Hippocampal formation (tissue), 2 donors: ENCODE data around the gene NXNL1.
"Not testable (repeated sequence)": the region's sequence is repeated elsewhere in the genome, so short reads cannot be mapped to it uniquely, and the experiment has no call there.

Experiments used
- DNase-seq, 2 donors: peaks; one replicate each; lab custom pipeline; 2025; lab: John Stamatoyannopoulos, UW

Gene NXNL1, protein sequence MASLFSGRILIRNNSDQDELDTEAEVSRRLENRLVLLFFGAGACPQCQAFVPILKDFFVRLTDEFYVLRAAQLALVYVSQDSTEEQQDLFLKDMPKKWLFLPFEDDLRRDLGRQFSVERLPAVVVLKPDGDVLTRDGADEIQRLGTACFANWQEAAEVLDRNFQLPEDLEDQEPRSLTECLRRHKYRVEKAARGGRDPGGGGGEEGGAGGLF

DNA sequence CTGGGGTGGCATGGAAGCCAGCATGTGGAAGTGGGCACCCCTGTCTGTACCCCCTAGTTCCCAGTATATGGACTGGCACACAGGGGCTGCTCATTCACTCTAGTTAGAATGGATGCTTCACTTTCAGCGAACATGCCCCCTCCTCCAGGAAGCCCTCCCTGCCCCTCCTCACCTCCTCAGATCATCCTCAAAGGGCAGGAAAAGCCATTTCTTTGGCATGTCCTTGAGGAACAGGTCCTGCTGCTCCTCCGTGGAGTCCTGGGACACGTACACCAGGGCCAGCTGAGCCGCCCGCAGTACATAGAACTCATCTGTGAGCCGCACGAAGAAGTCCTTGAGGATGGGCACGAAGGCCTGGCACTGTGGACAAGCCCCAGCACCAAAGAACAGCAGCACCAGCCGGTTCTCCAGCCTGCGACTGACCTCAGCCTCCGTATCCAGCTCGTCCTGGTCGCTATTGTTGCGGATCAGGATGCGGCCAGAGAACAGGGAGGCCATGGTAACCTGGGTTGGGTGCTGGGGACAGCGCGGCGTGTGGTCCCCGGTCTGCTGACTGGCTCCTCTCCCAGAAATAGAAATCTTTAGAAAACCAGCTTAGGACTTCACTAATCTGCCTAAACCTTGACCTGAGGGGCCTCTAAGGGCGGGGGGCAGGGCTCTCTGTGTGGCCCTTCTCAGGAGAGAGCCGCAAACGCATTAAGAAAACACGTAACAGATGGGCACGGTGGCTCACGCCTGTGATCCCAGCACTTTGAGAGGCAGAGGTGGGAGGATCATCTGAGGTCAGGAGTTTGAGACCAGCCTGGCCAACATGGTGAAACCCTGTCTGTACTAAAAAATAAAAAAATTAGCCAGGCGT, at the start of gene NXNL1:
Gene NXNL1 (minus strand): TSS at position 555 of the 859 bp plus-strand sequence. CDS start 57 bp downstream, at position 498.
- no peak for DNase-seq

DNA sequence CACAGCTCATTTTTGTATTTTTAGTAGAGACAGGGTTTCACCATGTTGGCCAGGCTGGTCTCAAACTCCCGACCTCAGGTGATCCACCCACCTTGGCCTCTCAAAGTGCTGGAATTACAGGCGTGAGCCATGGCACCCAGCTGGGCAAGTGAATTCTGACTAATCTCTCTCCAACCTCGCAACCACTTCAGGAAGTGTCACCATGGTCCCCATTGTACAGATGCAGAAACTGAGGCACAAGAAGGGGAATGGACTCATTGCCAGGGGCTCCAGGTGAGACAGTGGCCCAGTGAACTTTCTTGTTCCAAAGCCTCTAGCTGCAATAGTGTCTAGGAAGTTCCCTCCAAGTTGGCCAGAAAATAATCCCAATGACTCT, 47.8 kb upstream of the NXNL1 start:
- DNase-seq: not testable (repeated sequence)

DNA sequence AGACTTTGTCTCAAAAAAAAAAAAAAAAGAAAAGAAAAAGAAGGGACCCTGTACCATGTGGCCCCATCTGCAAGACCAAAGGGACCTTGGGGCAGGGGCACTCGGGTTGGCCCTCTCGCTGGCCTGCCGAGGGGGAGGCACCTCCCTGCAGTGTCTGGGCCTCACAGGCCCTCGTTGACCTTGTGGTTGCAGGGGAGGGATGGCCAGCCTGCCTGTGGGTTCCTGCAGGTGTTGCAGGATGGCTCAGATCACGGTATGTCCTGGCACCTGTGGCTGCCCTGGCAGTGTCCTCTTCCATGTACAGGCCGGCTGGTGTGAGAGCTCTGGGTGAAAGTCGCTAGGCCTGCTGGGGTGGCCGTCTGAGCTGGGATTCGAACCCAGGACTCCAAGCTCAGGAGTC, 46.0 kb upstream of the NXNL1 start:
- no peak for DNase-seq

DNA sequence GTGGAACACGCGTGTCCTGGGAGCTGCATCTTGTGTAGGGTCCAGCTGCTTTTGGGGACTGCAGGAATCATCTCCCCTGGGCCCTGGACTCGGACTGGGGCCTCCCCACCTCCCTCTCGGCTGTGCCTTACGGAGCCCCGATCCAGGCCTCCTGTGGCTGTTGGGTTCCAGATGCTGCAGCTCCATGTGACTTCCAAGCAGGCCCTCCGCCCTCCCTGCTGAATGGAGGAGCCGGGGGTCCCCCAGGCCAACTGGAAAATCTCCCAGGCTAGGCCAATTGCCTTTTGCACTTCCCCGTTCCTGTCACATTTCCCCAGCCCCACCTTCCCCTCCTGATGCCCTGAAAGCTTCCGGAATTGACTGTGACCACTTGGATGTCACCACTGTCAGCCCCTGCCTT, 44.5 kb upstream of the NXNL1 start:
- DNase-seq: no peak

GRCh38 chr19:17504456-17504855, 43.7 kb upstream of the NXNL1 start:
- DNase-seq: no peak

DNA sequence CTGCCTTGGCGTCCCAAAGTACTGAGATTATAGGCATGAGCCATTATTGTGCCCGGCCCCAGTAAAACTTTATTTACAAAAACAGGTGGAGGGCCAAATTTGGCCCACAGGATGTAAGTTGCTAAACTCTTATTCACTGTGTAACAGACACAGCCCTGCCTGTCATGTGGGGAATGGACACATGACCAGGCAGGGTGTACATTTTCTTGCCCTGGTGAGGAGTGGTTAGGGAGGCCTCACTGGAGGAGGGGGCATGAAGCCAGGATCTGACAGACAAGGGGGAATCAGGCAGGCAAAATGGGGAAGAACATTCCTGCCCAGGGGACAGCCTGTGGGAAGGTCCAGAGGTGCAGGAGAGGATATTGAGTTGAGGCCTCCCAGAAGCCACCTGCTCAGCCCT, 43.3 kb upstream of the NXNL1 start:
- no peak for DNase-seq

DNA sequence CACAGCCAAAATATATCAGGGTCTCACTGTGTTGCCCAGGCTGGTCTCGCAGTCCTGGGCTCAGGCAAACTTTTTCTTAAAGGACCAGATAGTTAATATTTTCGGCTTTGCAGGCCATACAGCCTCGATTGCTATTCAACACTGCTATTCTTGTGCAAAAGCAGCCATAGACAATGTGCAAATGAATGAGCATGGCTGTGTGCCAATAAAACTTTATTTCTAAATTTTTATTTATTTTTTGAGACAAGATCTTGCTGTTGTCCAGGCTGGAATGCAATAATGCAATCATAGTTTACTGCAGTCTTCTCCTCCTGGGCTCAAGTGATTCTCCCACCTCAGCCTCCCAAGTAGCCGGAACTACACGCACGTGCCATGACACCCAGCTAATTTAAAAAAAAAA, 42.5 kb upstream of the NXNL1 start:
- DNase-seq: no peak

- DNase-seq: no peak
These were observed 39.9 kb upstream of the NXNL1 start for GRCh38 chr19:17500447-17501198.

- no peak for DNase-seq
These were observed 39.1 kb upstream of the NXNL1 start for GRCh38 chr19:17499648-17500446.

- not testable (repeated sequence) for DNase-seq
These were observed 38.3 kb upstream of the NXNL1 start for GRCh38 chr19:17499025-17499424.

- DNase-seq: no peak
These were observed 36.5 kb upstream of the NXNL1 start for GRCh38 chr19:17497149-17497798.

GRCh38 chr19:17496337-17496997, 35.7 kb upstream of the NXNL1 start:
- peak in 1 of 2 donors; percentile 31 for DNase-seq

DNA sequence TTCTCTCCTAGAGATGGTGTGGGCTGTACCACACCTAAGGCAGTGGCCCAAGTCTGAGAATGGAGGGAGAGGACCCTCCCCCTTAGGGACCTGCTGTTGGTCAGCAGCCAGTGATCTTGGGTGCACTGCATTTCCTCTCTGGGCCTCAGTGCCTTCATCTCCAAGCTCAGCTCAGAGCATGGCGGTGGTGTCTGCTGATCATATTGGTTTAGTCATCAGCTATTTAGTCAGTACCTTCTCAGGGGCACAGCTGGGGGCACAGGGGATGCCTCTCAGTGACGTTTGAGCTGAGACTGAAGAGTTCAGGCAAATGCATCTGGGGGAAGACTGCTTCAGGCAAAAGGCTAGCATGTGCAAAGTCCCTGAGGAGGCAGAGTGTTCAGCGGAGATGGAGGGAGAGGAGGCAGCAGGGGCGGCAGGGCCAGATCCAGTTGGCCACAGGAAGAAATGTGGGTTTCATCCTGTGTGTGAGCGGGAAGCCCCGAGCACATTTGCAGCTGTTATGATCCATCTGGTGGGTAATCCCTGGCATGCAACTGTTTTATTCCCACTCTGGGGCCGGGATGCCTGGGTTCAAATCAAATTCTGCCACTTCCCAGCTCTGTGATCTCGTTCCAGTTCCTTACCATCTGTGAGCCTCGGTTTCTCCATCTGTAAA, 35.0 kb upstream of the NXNL1 start:
- no peak for DNase-seq

DNA sequence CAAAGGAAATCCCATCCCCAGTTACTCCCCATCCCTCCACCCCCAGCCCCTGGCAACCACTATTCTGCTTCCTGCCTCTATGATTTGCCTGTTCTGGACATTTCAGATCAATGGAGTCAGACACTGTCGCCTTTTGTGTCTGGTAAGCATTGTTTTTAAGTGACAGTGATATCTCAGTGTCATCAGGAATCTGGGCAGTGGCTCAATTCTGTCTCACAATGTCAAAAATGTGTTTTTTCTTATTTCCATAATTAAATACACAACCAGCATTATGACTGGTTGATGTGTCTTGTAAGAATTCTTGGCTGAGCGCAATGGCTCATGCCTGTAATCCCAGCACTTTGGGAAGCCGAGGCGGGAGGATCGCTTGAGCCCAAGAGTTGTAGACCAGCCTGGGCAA, 30.6 kb upstream of the NXNL1 start:
- peak in 1 of 2 donors; percentile 7 for DNase-seq

- no peak for DNase-seq
These were observed 29.7 kb upstream of the NXNL1 start for GRCh38 chr19:17490411-17490810.

GRCh38 chr19:17489392-17490030, 28.8 kb upstream of the NXNL1 start:
- no peak for DNase-seq

DNA sequence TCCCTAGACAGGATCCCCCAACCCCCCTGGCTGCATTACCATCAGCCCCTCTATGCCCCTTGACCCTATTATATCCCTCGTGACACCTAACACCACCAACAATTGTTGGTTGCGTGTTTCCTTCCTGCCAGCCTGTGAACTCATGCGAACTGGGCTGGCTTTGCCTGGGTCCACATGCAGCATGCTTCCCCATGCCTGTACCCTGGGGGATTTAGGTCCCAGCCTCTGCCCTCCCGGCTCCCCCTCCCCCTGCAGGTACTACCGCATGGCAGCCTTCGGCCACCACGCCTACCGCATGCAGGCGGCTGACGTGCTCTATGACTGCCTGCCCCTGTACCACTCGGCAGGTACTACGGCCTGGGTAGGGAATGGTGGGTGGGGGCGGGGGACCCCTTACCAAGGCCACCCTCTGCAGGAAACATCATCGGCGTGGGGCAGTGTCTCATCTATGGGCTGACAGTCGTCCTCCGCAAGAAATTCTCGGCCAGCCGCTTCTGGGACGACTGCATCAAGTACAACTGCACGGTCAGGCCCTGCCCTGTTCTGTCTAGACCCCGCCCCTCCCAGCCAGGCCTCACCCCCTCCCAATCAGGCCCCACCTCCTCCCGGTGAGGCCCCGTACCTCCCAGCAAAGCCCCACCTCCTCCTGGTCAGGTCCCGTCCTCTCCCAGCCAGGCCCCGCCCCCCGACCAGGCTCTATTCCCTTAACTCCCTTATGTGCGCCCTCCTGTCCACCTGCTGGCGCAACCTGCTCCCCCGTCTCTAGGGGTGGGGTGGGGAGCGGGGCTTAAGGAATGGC, 28.1 kb upstream of the NXNL1 start:
- no peak for DNase-seq

DNA sequence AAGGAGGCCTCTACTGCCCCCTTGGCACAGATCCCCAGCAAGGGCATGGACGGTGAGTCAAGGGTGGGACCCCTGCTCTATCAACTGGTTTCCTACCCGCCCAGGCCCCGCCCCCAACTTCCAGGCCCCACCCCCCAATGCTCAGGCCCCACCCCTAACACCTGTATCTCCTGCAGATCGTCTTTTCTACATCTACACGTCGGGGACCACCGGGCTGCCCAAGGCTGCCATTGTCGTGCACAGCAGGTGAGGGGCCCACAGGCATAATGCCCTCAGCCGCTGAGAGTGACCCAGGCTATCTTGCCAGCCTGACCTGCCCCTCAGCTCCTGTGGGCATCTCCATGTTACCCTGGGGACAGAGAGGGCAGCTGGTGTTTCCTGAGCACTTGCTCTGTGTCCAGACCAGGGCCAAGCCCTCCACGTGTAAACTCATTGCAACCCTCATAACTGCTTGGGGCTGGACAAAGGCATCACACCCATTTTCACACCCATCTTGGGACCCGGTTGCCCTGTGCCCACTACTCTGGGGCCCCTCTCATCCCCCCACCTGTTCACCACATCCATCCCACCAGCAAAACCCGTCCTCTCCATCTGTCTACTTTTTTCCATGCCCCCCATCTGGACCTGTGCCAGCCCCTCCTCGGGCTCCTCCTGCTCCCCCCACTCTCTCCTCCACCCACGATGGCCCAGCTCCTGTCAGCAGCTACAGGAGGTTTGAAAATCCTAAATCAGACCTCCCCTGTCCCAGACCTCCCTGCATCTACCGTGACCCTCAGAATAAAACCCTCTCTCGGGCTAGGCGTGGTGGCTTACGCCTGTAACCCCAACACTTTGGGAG, 26.8 kb upstream of the NXNL1 start:
- DNase-seq: no peak
